Diencephalon (tissue), 1 donor: ENCODE data around the gene CYB5B. TPM values are rescaled to one million over a fixed set of nuclear protein-coding genes. Genes with fewer than 3 reads are reported as not detected.

Experiments used
- total RNA-seq: library from RNA; depleted of rRNA; stranded (reverse); fragments of >200 nt; gene quantifications from one replicate; pipeline ENCODE4 v1.2.3, GENCODE V29; 2014

The CYB5B gene
- 57.4 TPM for total RNA-seq

GRCh38 chr16:69424053-69424934 is at the start of gene CYB5B:
Gene CYB5B (plus strand): TSS chr16:69424619. CDS start chr16:69424684, 65 bp downstream.

Other genes with a start within 250 kb of the CYB5B start
- 11.5 TPM for gene SNTB2, start 237.5 kb upstream of the CYB5B start, total RNA-seq
- 41.8 TPM for gene VPS4A, start 113.3 kb upstream of the CYB5B start, total RNA-seq
- 5.3 TPM for gene PDF, start 94.0 kb upstream of the CYB5B start, total RNA-seq
- 43.6 TPM for gene COG8, start 85.1 kb upstream of the CYB5B start, total RNA-seq
- gene NIP7, start 84.8 kb upstream of the CYB5B start, total RNA-seq, result 17.3 TPM
- not detected for gene TMED6, start 72.8 kb upstream of the CYB5B start, total RNA-seq
- gene TERF2, start 38.6 kb upstream of the CYB5B start, total RNA-seq, result 47.7 TPM
- 25.8 TPM for gene NFAT5, start 141.3 kb downstream of the CYB5B start, total RNA-seq